GM13976 (cell line): ENCODE results near the gene CCNA1.

Experiments used
- DNase-seq: peaks from one replicate; pipeline ENCODE4 v3.0.0; 2012; ENCODE audit warnings: low spot score
- in situ Hi-C: fragments of 300-500 bp; cut with MboI; formaldehyde crosslinking; loops from one replicate; pipeline ENCODE4 v1.12.0; 2022; ENCODE audit warnings: low sequenced_read_pairs, mixed read lengths, inconsistent platforms; ENCODE audit not compliant: unreplicated experiment
- TF ChIP-seq, protein P1 (sequence below): IDR thresholded peaks from 2 replicates; pipeline ENCODE4 v1.5.1; 2012; ENCODE audit warnings: borderline replicate concordance, mild to moderate bottlenecking; ENCODE audit not compliant: insufficient read depth; ENCODE audit errors: extremely low read depth, missing control alignments, control extremely low read depth

CCNA1 gene

DNA sequence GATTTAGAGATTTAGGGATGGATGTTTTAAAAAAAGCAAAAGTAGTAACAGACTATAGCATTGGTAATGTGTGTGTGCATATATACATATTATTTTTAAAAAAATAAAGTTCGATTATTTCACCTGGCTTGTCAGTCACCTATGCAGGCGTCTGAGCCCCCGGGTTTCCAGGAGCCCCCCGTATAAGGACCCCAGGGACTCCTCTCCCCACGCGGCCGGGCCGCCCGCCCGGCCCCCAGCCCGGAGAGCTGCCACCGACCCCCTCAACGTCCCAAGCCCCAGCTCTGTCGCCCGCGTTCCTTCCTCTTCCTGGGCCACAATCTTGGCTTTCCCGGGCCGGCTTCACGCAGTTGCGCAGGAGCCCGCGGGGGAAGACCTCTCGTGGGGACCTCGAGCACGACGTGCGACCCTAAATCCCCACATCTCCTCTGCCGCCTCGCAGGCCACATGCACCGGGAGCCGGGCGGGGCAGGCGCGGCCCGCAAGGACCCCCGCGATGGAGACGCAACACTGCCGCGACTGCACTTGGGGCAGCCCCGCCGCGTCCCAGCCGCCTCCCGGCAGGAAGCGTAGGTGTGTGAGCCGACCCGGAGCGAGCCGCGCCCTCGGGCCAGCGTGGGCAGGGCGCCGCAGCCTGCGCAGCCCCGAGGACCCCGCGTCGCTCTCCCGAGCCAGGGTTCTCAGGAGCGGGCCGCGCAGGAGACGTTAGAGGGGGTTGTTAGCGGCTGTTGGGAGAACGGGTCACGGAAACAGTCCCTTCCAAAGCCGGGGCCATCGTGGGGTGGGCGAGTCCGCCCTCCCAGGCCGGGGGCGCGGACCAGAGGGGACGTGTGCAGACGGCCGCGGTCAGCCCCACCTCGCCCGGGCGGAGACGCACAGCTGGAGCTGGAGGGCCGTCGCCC lies 840 bp upstream of the CCNA1 start:
- TF ChIP-seq, protein P1, sequence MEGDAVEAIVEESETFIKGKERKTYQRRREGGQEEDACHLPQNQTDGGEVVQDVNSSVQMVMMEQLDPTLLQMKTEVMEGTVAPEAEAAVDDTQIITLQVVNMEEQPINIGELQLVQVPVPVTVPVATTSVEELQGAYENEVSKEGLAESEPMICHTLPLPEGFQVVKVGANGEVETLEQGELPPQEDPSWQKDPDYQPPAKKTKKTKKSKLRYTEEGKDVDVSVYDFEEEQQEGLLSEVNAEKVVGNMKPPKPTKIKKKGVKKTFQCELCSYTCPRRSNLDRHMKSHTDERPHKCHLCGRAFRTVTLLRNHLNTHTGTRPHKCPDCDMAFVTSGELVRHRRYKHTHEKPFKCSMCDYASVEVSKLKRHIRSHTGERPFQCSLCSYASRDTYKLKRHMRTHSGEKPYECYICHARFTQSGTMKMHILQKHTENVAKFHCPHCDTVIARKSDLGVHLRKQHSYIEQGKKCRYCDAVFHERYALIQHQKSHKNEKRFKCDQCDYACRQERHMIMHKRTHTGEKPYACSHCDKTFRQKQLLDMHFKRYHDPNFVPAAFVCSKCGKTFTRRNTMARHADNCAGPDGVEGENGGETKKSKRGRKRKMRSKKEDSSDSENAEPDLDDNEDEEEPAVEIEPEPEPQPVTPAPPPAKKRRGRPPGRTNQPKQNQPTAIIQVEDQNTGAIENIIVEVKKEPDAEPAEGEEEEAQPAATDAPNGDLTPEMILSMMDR, result no peak
- in situ Hi-C loops, result no loop called here
- DNase-seq, result peak; percentile 38

DNA sequence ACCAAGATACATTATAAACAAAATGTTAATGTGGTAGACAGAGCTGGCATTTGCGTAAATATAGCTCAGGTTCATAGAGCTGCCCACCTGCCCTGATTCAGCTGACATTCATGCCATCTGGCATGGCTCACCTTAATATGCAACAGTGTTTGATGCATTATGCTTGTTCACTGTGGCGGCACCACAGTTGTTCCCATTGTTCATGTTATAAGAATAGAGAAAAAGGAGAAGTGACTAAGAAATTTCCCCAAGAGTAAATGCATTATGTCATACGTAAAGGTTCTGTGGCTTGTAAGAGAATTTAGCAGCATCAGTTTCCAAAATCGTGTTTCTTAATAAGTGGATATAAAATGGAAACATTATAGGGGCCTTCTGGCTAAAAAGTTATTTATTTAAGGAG lies 4.5 kb downstream of the CCNA1 start:
- in situ Hi-C loops, result no loop called here
- TF ChIP-seq, protein P1, result no peak
- DNase-seq, result no peak

DNA sequence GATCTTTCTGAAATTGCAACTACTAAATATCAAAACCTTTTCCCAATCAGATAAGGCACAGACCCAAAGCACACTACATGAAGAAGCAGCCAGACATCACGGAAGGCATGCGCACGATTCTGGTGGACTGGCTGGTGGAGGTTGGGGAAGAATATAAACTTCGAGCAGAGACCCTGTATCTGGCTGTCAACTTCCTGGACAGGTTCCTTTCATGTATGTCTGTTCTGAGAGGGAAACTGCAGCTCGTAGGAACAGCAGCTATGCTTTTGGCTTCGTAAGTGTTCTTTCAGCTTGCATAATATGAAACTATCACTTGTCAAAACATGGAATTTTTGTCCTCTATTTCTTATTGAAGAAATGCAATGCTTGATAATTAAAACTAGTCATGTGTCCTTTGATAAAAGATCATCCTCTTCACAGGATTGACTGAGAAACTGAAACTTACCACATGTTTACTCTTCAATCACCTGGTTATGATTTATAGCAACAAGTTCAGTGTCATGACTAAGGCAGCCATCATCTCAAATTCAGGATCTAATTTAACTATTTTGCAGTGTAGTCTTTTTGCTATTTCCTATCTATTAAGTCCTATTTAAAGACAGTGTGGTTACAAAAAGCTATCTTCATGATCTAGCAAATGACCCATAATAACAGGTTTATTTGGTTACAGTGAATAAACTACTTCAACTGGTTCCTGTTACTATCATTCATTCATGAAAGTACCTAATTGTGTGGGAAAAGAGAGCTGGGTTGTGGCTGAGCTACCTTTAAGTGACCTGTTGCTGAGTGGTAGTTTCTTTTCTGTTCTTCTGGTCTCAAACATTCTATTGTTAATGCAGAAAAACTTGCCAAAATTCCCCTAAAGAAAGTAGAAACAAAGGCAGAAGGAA lies 6.5 kb downstream of the CCNA1 start:
- DNase-seq, result no peak
- in situ Hi-C loops, result no loop called here
- TF ChIP-seq, protein P1, result no peak

DNA sequence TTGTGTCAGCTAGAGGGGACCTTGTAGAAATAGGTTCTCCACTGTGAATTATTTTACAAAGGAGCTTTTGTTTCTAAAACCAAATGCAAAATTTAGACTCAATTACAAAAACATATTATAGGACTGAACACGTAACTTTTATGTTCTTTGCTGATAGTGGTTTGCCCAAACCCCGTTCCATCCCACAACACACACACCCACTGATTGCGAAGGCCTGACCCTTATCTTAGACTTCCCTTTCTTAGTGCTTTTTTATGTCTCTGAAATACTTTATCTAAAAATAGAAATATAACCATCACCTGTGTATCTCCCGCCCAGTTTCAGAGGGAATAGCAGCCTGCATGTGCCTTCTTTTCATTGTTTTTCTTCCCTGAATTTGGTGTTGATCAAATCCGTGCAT lies 13.0 kb downstream of the CCNA1 start:
- DNase-seq, result no peak
- TF ChIP-seq, protein P1, result no peak
- in situ Hi-C loops, result no loop called here

DNA sequence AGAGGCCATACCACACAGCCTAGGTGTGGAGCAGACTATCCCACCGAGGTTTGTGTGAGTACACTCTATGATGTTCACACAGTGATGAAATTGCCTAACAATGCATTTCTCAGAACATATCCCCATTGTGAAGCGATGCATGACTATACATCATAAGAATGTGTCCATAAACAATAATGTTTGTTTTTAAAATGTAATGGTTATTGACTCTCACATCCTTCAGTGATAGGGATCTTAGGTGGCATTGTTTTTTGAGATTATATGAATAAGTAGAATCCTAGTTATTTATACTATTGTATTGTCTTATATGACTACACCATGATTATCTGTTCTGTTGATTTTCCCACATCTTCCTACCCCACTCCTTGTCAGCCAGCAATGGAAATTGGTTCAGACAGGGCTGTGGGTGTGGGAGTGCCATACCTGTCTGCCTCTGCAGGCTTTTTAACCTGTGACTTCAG lies 13.6 kb downstream of the CCNA1 start:
- in situ Hi-C loops, result no loop called here
- TF ChIP-seq, protein P1, result no peak

DNA sequence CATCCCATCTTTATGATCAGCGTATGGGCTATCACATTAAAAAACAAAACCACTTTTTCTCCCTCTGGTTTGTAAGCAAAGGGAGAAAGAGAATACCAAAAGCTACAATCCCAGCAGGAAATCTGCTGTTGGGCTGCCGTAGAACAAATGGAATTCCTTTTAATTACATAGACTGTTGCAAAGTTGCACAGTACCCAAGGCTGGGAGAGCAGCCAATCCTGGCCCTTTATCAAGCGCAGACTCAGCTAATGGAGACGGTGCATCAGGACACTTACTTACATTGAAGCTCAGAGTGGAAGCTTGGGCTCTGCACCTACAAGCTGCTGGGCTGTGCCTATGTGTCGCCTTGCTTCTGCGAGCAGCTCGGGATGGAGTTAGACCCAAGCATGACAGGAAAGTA lies 15.2 kb downstream of the CCNA1 start:
- TF ChIP-seq, protein P1, result no peak
- DNase-seq, result no peak
- in situ Hi-C loops, result no loop called here

More for the DNA sequence above, 13.6 kb downstream of the CCNA1 start:
- no peak for DNase-seq
